H1 (cell line): ENCODE results near the gene C17orf100. TPM values are rescaled to one million over a fixed set of nuclear protein-coding genes. Genes with fewer than 3 reads are reported as not detected.

Source experiments
- CTCF ChIA-PET: fragments of 300-600 bp; sonication (Branson Sonifier 250); formaldehyde crosslinking; loops from one replicate; lab custom pipeline; 2021; ENCODE audit not compliant: partially characterized antibody; lab: Charles Lee
- POLR2A ChIA-PET: fragments of 300-600 bp; sonication (Branson Sonifier 250); formaldehyde crosslinking; loops from one replicate; lab custom pipeline; 2021; ENCODE audit warnings: inconsistent platforms; ENCODE audit not compliant: partially characterized antibody; lab: Charles Lee
- DNase-seq, 2 experiments: peaks; one replicate each; pipeline versions ENCODE4 v3.0.0 to v3.0.0-alpha.2; 2010 to 2022; ENCODE audit warnings: low spot score in 2 of 2, low read depth in 1 of 2, mixed read lengths in 1 of 2
- FAIRE-seq: peaks from 2 replicates; lab custom pipeline; 2011; peaks lifted over from hg19 to GRCh38; lab: Jason Lieb, UNC
- H2AFZ ChIP-seq: 2 replicates; pipeline ENCODE4 v1.8.1; 2012; ENCODE audit warnings: low read length, inconsistent platforms
- H2AK5ac ChIP-seq: 2 replicates; pipeline ENCODE4 v1.6.1; 2013; ENCODE audit warnings: low read depth, low read length
- H2BK120ac ChIP-seq: replicated peaks from 2 replicates; pipeline ENCODE3; 2013; ENCODE audit warnings: low read depth, low read length, inconsistent platforms
- H2BK12ac ChIP-seq: 2 replicates; pipeline ENCODE4 v1.6.1; 2013; ENCODE audit warnings: low read depth, low read length
- H2BK15ac ChIP-seq: 2 replicates; pipeline ENCODE4 v1.6.1; 2013; ENCODE audit warnings: low read length
- H2BK20ac ChIP-seq: 2 replicates; pipeline ENCODE4 v1.6.1; 2013; ENCODE audit warnings: low read length
- H2BK5ac ChIP-seq: 2 replicates; pipeline ENCODE4 v1.6.1; 2013; ENCODE audit warnings: low read depth, low read length
- H3K14ac ChIP-seq: 2 replicates; pipeline ENCODE4 v1.6.1; 2013; ENCODE audit warnings: inconsistent platforms; ENCODE audit not compliant: insufficient read length
- H3K18ac ChIP-seq: 2 replicates; pipeline ENCODE4 v1.6.1; 2013; ENCODE audit warnings: low read length; ENCODE audit errors: extremely low read depth
- H3K23ac ChIP-seq: 2 replicates; pipeline ENCODE4 v1.6.1; 2013; ENCODE audit warnings: inconsistent platforms; ENCODE audit not compliant: insufficient read length
- H3K23me2 ChIP-seq: 2 replicates; pipeline ENCODE4 v1.6.1; 2013; ENCODE audit warnings: low read depth, low read length
- H3K27ac ChIP-seq: 2 replicates; pipeline ENCODE4 v1.6.1; 2011; ENCODE audit warnings: low read depth, low read length, inconsistent platforms
- H3K27me3 ChIP-seq, 4 experiments: replicated peaks in 1 of 4; 1 replicate in 1 of 4; 2 replicates in 3 of 4; pipeline versions ENCODE4 v1.6.1 to v1.8.1; 2011 to 2013; ENCODE audit warnings: low read length in 3 of 4, mild to moderate bottlenecking in 3 of 4, inconsistent platforms in 2 of 4, mixed read lengths in 2 of 4, moderate library complexity in 1 of 4; ENCODE audit not compliant: control insufficient read depth in 3 of 4, insufficient read depth in 3 of 4; ENCODE audit errors: extremely low read depth in 1 of 4
- H3K36me3 ChIP-seq, 4 experiments: 2 replicates each; pipeline versions ENCODE4 v1.6.1 to v1.8.1; 2011 to 2013; ENCODE audit warnings: mild to moderate bottlenecking in 4 of 4, low read length in 3 of 4, moderate library complexity in 2 of 4, control low read depth in 1 of 4, inconsistent platforms in 1 of 4; ENCODE audit not compliant: insufficient read depth in 4 of 4, control insufficient read depth in 2 of 4
- H3K4ac ChIP-seq: replicated peaks from 2 replicates; pipeline ENCODE3; 2013; ENCODE audit warnings: low read length, low read depth, mixed read lengths, inconsistent platforms; ENCODE audit not compliant: insufficient read length
- H3K4me1 ChIP-seq, 4 experiments: replicated peaks in 1 of 4; 1 replicate in 1 of 4; 2 replicates in 3 of 4; pipeline versions ENCODE4 v1.6.1 to v1.8.1; 2011 to 2013; ENCODE audit warnings: low read length in 3 of 4, inconsistent platforms in 2 of 4, mixed read lengths in 1 of 4; ENCODE audit not compliant: insufficient read depth in 4 of 4, control insufficient read depth in 3 of 4
- H3K4me2 ChIP-seq, 2 experiments: 2 replicates each; pipeline versions ENCODE4 v1.6.1 to v1.8.1; 2011 to 2013; ENCODE audit warnings: low read depth in 2 of 2, low read length in 2 of 2, control low read depth in 1 of 2, inconsistent platforms in 1 of 2, mild to moderate bottlenecking in 1 of 2; ENCODE audit not compliant: insufficient read depth in 1 of 2
- H3K4me3 ChIP-seq, 4 experiments: fragments of 200-600, 300-600 bp in 1 of 4; sonication (generic), shearing (Covaris generic), sonication (Bioruptor Twin) in 1 of 4; 2 replicates each; pipeline versions ENCODE4 v1.5.1 to v1.8.1; 2011 to 2016; ENCODE audit warnings: low read length in 4 of 4, low read depth in 3 of 4, control low read depth in 2 of 4, inconsistent platforms in 2 of 4, mild to moderate bottlenecking in 2 of 4, mixed read lengths in 1 of 4, moderate library complexity in 1 of 4; ENCODE audit not compliant: insufficient read depth in 2 of 4; ENCODE audit errors: extremely low read depth in 1 of 4
- H3K56ac ChIP-seq: replicated peaks from 2 replicates; pipeline ENCODE3; 2013; ENCODE audit warnings: low read depth, mild to moderate bottlenecking, mixed read lengths, low read length, inconsistent platforms; ENCODE audit not compliant: insufficient read length
- H3K79me1 ChIP-seq: 2 replicates; pipeline ENCODE4 v1.6.1; 2013; ENCODE audit warnings: low read depth, low read length, control low read depth
- H3K79me2 ChIP-seq, 2 experiments: 2 replicates each; pipeline versions ENCODE4 v1.6.1 to v1.8.1; 2012 to 2013; ENCODE audit warnings: low read length in 2 of 2, mild to moderate bottlenecking in 2 of 2, inconsistent platforms in 1 of 2; ENCODE audit not compliant: insufficient read depth in 2 of 2, control insufficient read depth in 1 of 2
- H3K9ac ChIP-seq, 4 experiments: replicated peaks in 1 of 4; 1 replicate in 1 of 4; 2 replicates in 3 of 4; pipeline versions ENCODE4 v1.6.1 to v1.8.1; 2011 to 2013; ENCODE audit warnings: low read depth in 3 of 4, low read length in 3 of 4, control low read depth in 2 of 4, mild to moderate bottlenecking in 2 of 4, moderate library complexity in 2 of 4, inconsistent platforms in 1 of 4; ENCODE audit errors: extremely low read depth in 1 of 4
- H3K9me3 ChIP-seq, 2 experiments: 2 replicates each; pipeline versions ENCODE4 v1.6.1 to v1.8.1; 2012 to 2013; ENCODE audit warnings: mild to moderate bottlenecking in 2 of 2, moderate library complexity in 2 of 2, control low read depth in 1 of 2, inconsistent platforms in 1 of 2, low read depth in 1 of 2, low read length in 1 of 2, mixed read lengths in 1 of 2; ENCODE audit not compliant: insufficient read depth in 2 of 2
- H4K20me1 ChIP-seq, 2 experiments: replicated peaks in 1 of 2; 2 replicates each; pipeline versions ENCODE3 to v1.8.1; 2011 to 2013; ENCODE audit warnings: inconsistent platforms in 2 of 2, low read length in 2 of 2, mild to moderate bottlenecking in 1 of 2; ENCODE audit not compliant: insufficient read depth in 2 of 2, control insufficient read depth in 1 of 2
- H4K5ac ChIP-seq: 2 replicates; pipeline ENCODE4 v1.6.1; 2013; ENCODE audit warnings: low read length, low read depth, mixed read lengths, inconsistent platforms; ENCODE audit not compliant: insufficient read length
- H4K8ac ChIP-seq: 2 replicates; pipeline ENCODE4 v1.8.0; 2013; ENCODE audit warnings: mild to moderate bottlenecking, moderate library complexity, low read length, inconsistent platforms; ENCODE audit not compliant: insufficient read depth; ENCODE audit errors: extremely low read depth
- H4K91ac ChIP-seq: replicated peaks from 2 replicates; pipeline ENCODE3; 2013; ENCODE audit warnings: low read length, mixed read lengths, inconsistent platforms; ENCODE audit not compliant: insufficient read length
- EP300 ChIP-seq, 2 experiments: IDR thresholded peaks; 1 replicate in 1 of 2; 2 replicates in 1 of 2; pipeline ENCODE4 v1.6.1; 2011 to 2012; ENCODE audit warnings: low read depth in 2 of 2, low read length in 2 of 2, mild to moderate bottlenecking in 2 of 2, borderline replicate concordance in 1 of 2, inconsistent platforms in 1 of 2, moderate library complexity in 1 of 2
- EZH2 ChIP-seq: fragments of 200-600 bp; sonication (generic); IDR thresholded peaks from 2 replicates; pipeline ENCODE4 v1.7.1; 2012; ENCODE audit warnings: low read depth, mild to moderate bottlenecking, moderate library complexity, low read length, inconsistent platforms; ENCODE audit not compliant: severe bottlenecking
- KDM5A ChIP-seq: fragments of 200-600 bp; IDR thresholded peaks from 2 replicates; pipeline ENCODE4 v1.7.1; 2012; ENCODE audit warnings: mild to moderate bottlenecking, low read length, inconsistent platforms, mixed read lengths
- RXRA ChIP-seq: IDR thresholded peaks from 2 replicates; pipeline ENCODE4 v1.6.1; 2011; ENCODE audit warnings: low read depth, mild to moderate bottlenecking, low read length, moderate library complexity; ENCODE audit not compliant: insufficient read depth
- SP4 ChIP-seq: IDR thresholded peaks from 2 replicates; pipeline ENCODE4 v1.6.1; 2012; ENCODE audit warnings: low read length, inconsistent platforms
- TAF1 ChIP-seq: IDR thresholded peaks from 2 replicates; pipeline ENCODE4 v1.6.1; 2011; ENCODE audit warnings: mild to moderate bottlenecking, low read depth, low read length
- ZNF274 ChIP-seq: IDR thresholded peaks from 2 replicates; pipeline ENCODE4 v1.7.0; 2012; ENCODE audit warnings: low read length, borderline replicate concordance; ENCODE audit errors: extremely low read depth
- WGBS, 2 experiments: shearing (Covaris generic) in 1 of 2; methylation state at CpG; one replicate each; pipeline versions ENCODE4 v1.1.6 to v1.1.7; 2013 to 2015; ENCODE audit warnings: low lambda C conversion rate in 2 of 2, mixed read lengths in 2 of 2, inconsistent platforms in 1 of 2, low coverage in 1 of 2, missing lambda C conversion rate in 1 of 2; ENCODE audit not compliant: insufficient replicate concordance in 2 of 2, insufficient coverage in 1 of 2, insufficient read length in 1 of 2; ENCODE audit errors: extremely low coverage in 1 of 2, missing lambda C conversion rate in 1 of 2; 5-methylcytosine and 5-hydroxymethylcytosine counted together
- polyA plus RNA-seq, 7 experiments: library from polyadenylated mRNA; depleted of rRNA in 3 of 7; stranded (reverse) in 5 of 7; unstranded in 2 of 7; fragments of >200 nt in 5 of 7; fragments of 200-250 nt in 2 of 7; gene quantifications; 1 replicate in 5 of 7; 2 replicates in 1 of 7; 4 replicates in 1 of 7; pipeline versions ENCODE4 v1.2.1 to v1.2.3, GENCODE V29; 2011 to 2013; ENCODE audit warnings: missing spikeins in 2 of 7, mixed read lengths in 2 of 7
- total RNA-seq: library from RNA; stranded (reverse); fragmentation: NEBNext Ultra II Directional; extraction: Animal tissue kit (Norgen Biotek cat#: 25700); gene quantifications from 2 replicates; pipeline ENCODE4 v1.2.1, GENCODE V29; 2021
- TF ChIP-seq, protein P1 (sequence below): IDR thresholded peaks from 2 replicates; pipeline ENCODE4 v1.6.1; 2011; ENCODE audit warnings: low read length, improper control_type of control experiment

C17orf100 gene
- total and polyA plus RNA-seq, 2 of the 8 experiments (the other 6 are each of a cell fraction or from before 2014, with no cell fraction given), result 2.1 to 2.8 TPM

GRCh38 chr17:6681176-6681575 is 29.6 kb downstream of the C17orf100 start:
- no peak overlapping the region for H3K56ac ChIP-seq
- H3K9me3 ChIP-seq, result no peaks in the 10 kb centered on the region
- H3K23ac ChIP-seq, result no peak overlapping the region
- no peaks in the 10 kb centered on the region for H4K20me1 ChIP-seq
- H2BK12ac ChIP-seq, result no peak overlapping the region
- H2BK120ac ChIP-seq, result no peak overlapping the region
- H3K27me3 ChIP-seq, result no peaks in the 10 kb centered on the region; a peak in 1 of 7 replicates
- FAIRE-seq (no peak), DNase-seq (no peak)
- TF ChIP-seq ZNF274 (no peak), EZH2 (no peak), EP300 (IDR thresholded peaks at IDR 0.05; ENCODE audit: borderline replicate concordance in 1 of 2, low read depth in 2 of 2, low read length in 2 of 2) (no peak), TAF1 (no peak), KDM5A (no peak), RXRA (no peak), SP4 (no peak)
- TF ChIP-seq, protein P1, sequence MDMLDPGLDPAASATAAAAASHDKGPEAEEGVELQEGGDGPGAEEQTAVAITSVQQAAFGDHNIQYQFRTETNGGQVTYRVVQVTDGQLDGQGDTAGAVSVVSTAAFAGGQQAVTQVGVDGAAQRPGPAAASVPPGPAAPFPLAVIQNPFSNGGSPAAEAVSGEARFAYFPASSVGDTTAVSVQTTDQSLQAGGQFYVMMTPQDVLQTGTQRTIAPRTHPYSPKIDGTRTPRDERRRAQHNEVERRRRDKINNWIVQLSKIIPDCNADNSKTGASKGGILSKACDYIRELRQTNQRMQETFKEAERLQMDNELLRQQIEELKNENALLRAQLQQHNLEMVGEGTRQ, result no peak
- ChIA-PET POLR2A (no interaction called here), CTCF (interaction anchor here (1.2 to 2.6 kb wide), 5 partner anchors 15 to 230 kb away, joined by 3 to 13 read pairs (median 4); partner anchors contain the start of gene SLC13A5)
- H3K79me1 ChIP-seq, result no peaks in the 10 kb centered on the region
- no peak overlapping the region for H2BK15ac ChIP-seq
- H2AK5ac ChIP-seq, result no peak overlapping the region
- H3K18ac ChIP-seq, result no peak overlapping the region
- no peaks in the 10 kb centered on the region; a peak in 2 of 7 replicates for H3K4me1 ChIP-seq
- no peak overlapping the region for H3K4ac ChIP-seq
- no peak overlapping the region for H2AFZ ChIP-seq
- H4K8ac ChIP-seq, result no peak overlapping the region
- H2BK5ac ChIP-seq, result no peak overlapping the region
- H3K14ac ChIP-seq, result no peak overlapping the region
- no peaks in the 10 kb centered on the region for H3K23me2 ChIP-seq
- H3K36me3 ChIP-seq, result no peaks in the 10 kb centered on the region
- no peak overlapping the region for H2BK20ac ChIP-seq
- no peak overlapping the region for H3K4me3 ChIP-seq
- H3K4me2 ChIP-seq, result no peak overlapping the region
- H4K91ac ChIP-seq, result no peak overlapping the region
- no peak overlapping the region for H3K9ac ChIP-seq
- WGBS, 2 experiments, result 89% methylated on average over 4 of the region's 4 CpGs; no CpG with 5 or more reads in 1 of the 2 experiments
- H3K27ac ChIP-seq, result no peak overlapping the region
- H3K79me2 ChIP-seq, result no peaks in the 10 kb centered on the region
- H4K5ac ChIP-seq, result no peak overlapping the region
